NCI-H2029 treated with DMSO at 0.1 percent for 48 hours (cell line): ENCODE data around the gene NFAM1.

Experiments used
- DNase-seq: peaks from one replicate; lab custom pipeline; 2025; lab: John Stamatoyannopoulos, UW

NFAM1 gene

GRCh38 chr22:42360348-42360747 is 71.9 kb downstream of the NFAM1 start:
- DNase-seq = peak; percentile 31

- DNase-seq = no peak
These were observed 73.3 kb downstream of the NFAM1 start for GRCh38 chr22:42358643-42359558.

GRCh38 chr22:42357634-42358296 is 74.4 kb downstream of the NFAM1 start:
- DNase-seq = no peak

- no peak for DNase-seq
These were observed 75.0 kb downstream of the NFAM1 start for GRCh38 chr22:42357221-42357620.

- no peak for DNase-seq
These were observed 75.7 kb downstream of the NFAM1 start for GRCh38 chr22:42356533-42356932.

GRCh38 chr22:42353883-42354727 is 78.1 kb downstream of the NFAM1 start:
- DNase-seq = no peak

- DNase-seq = no peak
These were observed 81.8 kb downstream of the NFAM1 start for GRCh38 chr22:42350373-42350772.

- DNase-seq = no peak
These were observed 84.8 kb downstream of the NFAM1 start for GRCh38 chr22:42347281-42347824.

GRCh38 chr22:42346722-42347121 is 85.5 kb downstream of the NFAM1 start:
- DNase-seq = no peak

GRCh38 chr22:42345458-42345857 is 86.7 kb downstream of the NFAM1 start:
- no peak for DNase-seq

GRCh38 chr22:42344361-42344905 is 87.8 kb downstream of the NFAM1 start:
- DNase-seq = no peak

- DNase-seq = no peak
These were observed 88.6 kb downstream of the NFAM1 start for GRCh38 chr22:42343531-42344081.

- no peak for DNase-seq
These were observed 89.1 kb downstream of the NFAM1 start for GRCh38 chr22:42343121-42343454.

GRCh38 chr22:42342426-42343120 is 89.6 kb downstream of the NFAM1 start:
- DNase-seq = no peak

GRCh38 chr22:42341779-42342178 is 90.4 kb downstream of the NFAM1 start:
- no peak for DNase-seq

- no peak for DNase-seq
These were observed 91.3 kb downstream of the NFAM1 start for GRCh38 chr22:42340829-42341383.

GRCh38 chr22:42340150-42340549 is 92.1 kb downstream of the NFAM1 start:
- DNase-seq = no peak

- DNase-seq = no peak
These were observed 93.7 kb downstream of the NFAM1 start for GRCh38 chr22:42338479-42338878.

GRCh38 chr22:42337356-42337755 is 94.8 kb downstream of the NFAM1 start:
- no peak for DNase-seq

GRCh38 chr22:42336527-42337227 is 95.5 kb downstream of the NFAM1 start:
- DNase-seq = no peak
